HAP-1 (cell line): ENCODE data around the gene PHB1.

Experiments used
- DNase-seq, 2 experiments: peaks; one replicate each; pipeline ENCODE4 v3.0.0-alpha.2; 2016 to 2020; ENCODE audit warnings: low spot score in 2 of 2
- H3K27me3 ChIP-seq: fragments of 250-450 bp; sonication (Bioruptor Pico); 2 replicates; pipeline ENCODE4 v1.5.1; 2020; ENCODE audit warnings: low read depth, mild to moderate bottlenecking, moderate library complexity
- H3K36me3 ChIP-seq: fragments of 250-450 bp; sonication (Bioruptor Pico); replicated peaks from 2 replicates; pipeline ENCODE4 v1.5.1; 2020; ENCODE audit warnings: mild to moderate bottlenecking
- H3K4me1 ChIP-seq: fragments of 250-450 bp; sonication (Bioruptor Pico); 2 replicates; pipeline ENCODE4 v1.5.1; 2020; ENCODE audit warnings: mild to moderate bottlenecking
- H3K4me3 ChIP-seq: fragments of 250-450 bp; sonication (Bioruptor Pico); 2 replicates; pipeline ENCODE4 v1.5.1; 2020; ENCODE audit warnings: mild to moderate bottlenecking, moderate library complexity
- H3K9me3 ChIP-seq: fragments of 250-450 bp; sonication (Bioruptor Pico); 2 replicates; pipeline ENCODE4 v1.5.1; 2020; ENCODE audit warnings: mild to moderate bottlenecking, moderate library complexity
- in situ Hi-C: fragments of 300-500 bp; cut with MboI; formaldehyde crosslinking; loops from 3 replicates; pipeline ENCODE4 v1.14.3; 2020; ENCODE audit warnings: low sequenced_read_pairs, inconsistent platforms, mixed read lengths

Gene PHB1

DNA sequence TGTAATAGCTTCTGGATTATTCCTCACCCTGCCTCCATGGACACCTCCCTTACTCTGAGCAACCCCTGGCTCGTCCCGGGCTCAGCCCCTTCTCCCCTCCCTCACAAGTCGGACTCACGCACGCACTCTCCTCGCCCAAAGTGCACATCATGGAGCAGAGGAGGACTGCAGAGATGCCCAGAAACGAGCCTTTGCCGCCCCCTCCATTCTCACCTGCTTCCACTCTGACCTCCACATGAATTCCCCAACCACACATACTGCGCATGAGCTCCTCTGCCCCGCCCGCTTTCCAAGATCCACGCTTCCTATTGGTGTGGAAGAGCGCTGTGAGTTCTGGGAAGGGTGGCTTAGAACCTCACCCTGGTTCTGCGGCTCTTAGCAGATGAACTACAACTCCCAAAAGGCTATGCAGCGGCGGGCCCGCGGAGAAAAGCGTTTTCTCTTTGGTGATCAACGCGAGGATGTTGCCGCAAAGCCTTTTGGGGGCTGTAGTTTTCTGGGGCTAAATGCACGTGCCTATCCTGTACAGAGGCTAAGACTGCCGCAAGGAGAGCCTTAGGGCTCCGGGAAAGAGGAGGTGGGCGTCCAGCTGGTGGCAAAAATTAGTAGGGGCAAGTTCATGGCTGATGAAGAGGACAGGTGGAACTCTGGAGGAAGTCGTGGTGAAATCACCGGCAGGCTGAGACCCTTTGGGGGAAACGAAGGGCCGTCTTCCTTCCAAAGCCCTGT is at the start of gene PHB1:
Gene PHB1 (minus strand): TSS at position 261 of the 729 bp plus-strand sequence. CDS start 1,618 bp downstream, outside the sequence.
- Histone ChIP-seq H3K4me1 (peaks cover 5% of the 10 kb centered on the region; the same call in 1 of the 2 replicates), H3K27me3 (no peaks in the 10 kb centered on the region), H3K36me3 (peaks cover 32% of the 10 kb centered on the region), H3K4me3 (peak within 1 kb of the TSS; percentile 77), H3K9me3 (no peaks in the 10 kb centered on the region)
- in situ Hi-C loops = no loop called here
- DNase-seq = peak; percentile 97 to 99

DNA sequence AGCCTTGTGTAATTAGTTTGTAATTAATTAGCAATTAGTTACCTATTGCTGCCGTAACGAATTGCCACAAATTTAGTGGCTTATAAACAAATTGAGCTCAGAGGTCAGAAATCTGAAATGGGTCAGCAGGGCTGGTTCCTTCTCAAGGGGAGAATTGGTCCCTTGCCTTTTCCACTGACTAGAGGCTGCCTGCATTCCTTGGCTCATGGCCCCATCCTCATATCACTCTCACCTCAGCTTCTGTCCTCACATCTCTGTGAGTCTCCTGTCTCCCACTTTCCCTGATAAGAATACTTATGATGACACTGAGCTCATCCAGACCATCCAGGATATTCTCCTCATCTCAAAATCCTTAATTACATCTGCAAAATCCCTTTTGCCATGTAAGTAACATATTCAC is 49.4 kb upstream of the PHB1 start:
- peaks cover 30% of the 10 kb centered on the region for H3K27me3 ChIP-seq
- no peaks in the 10 kb centered on the region for H3K36me3 ChIP-seq
- in situ Hi-C loops = no loop called here
- H3K9me3 ChIP-seq = no peaks in the 10 kb centered on the region
- DNase-seq = no peak
- no peak overlapping the region for H3K4me3 ChIP-seq
- H3K4me1 ChIP-seq = no peaks in the 10 kb centered on the region

DNA sequence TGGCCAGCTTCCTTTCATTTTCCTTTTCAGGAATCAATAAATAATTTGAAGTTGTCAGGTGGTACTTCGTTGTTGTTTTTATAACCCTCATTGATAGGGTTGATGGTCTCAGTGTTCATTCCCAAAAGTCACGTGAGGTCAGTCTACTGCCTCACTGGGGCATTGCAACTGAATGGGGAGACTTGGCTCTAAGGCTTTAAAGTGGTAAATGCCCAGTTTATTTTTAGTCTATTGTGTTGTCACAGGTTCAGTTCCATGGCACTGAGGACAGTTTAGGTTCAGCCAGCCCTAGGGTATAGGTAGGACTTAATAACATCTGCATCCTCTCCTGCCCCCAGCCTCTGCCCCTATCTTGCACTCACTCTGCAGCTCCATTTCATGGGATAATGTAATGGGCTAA is 46.9 kb upstream of the PHB1 start:
- DNase-seq = no peak
- Histone ChIP-seq H3K4me1 (no peaks in the 10 kb centered on the region), H3K9me3 (no peaks in the 10 kb centered on the region), H3K27me3 (peaks cover 51% of the 10 kb centered on the region), H3K4me3 (no peak overlapping the region), H3K36me3 (no peaks in the 10 kb centered on the region)
- in situ Hi-C loops = no loop called here

DNA sequence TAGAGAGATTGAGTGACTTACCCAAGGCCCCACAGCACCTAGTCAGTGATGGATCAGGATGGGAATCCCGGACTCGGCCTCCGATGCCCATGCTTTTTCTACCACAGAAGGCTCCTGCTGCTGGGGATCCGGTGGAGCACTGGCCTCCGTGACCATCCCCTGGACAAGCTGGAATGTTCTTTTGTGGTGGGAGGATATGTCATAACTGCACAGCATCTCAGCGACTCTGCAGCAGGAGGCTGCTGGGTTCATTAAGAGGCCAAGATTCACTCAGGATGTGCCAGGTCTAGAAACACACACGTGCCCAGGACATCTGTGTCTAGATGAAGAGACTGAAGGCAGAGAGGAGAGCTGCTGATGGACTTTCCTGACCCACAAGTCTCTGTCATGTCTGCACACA is 45.7 kb upstream of the PHB1 start:
- H3K4me3 ChIP-seq = no peak overlapping the region
- no peak for DNase-seq
- H3K27me3 ChIP-seq = peaks cover 51% of the 10 kb centered on the region

DNA sequence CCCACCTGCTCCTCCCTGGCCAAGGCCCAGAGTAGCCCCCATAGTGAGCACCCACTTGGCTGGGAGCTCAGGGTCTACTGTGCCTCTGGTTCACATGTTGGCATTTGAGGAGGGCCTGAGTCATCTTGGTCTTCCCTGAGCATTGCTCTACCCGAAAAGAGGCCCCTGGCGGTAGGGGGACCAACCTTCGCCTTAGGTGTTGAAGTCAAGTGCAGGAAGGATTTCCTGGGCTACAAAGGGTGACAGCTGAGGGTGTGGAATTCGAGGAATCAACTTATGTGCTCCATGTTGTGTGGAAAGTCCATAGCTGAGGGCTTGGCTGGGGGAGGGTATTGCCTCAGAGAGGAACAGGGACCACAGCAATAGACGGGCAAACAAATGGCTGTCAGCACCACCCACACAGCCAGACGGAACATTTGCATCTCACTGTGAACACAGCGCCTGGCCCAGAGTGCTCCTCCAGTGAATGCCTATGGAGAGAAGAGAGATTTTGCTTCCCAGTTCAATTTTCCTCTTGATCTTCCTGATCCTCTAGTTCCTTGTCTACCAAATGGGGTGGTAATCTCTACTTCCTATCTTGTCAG is 44.8 kb upstream of the PHB1 start:
- H3K4me3 ChIP-seq = no peak overlapping the region
- in situ Hi-C loops = no loop called here
- H3K4me1 ChIP-seq = no peaks in the 10 kb centered on the region
- H3K36me3 ChIP-seq = no peaks in the 10 kb centered on the region
- H3K9me3 ChIP-seq = no peaks in the 10 kb centered on the region
- peaks cover 48% of the 10 kb centered on the region for H3K27me3 ChIP-seq
- DNase-seq = no peak

More for the DNA sequence above, 45.7 kb upstream of the PHB1 start:
- in situ Hi-C loops = no loop called here
- no peaks in the 10 kb centered on the region for H3K36me3 ChIP-seq
- H3K4me1 ChIP-seq = no peaks in the 10 kb centered on the region
- no peaks in the 10 kb centered on the region for H3K9me3 ChIP-seq

DNA sequence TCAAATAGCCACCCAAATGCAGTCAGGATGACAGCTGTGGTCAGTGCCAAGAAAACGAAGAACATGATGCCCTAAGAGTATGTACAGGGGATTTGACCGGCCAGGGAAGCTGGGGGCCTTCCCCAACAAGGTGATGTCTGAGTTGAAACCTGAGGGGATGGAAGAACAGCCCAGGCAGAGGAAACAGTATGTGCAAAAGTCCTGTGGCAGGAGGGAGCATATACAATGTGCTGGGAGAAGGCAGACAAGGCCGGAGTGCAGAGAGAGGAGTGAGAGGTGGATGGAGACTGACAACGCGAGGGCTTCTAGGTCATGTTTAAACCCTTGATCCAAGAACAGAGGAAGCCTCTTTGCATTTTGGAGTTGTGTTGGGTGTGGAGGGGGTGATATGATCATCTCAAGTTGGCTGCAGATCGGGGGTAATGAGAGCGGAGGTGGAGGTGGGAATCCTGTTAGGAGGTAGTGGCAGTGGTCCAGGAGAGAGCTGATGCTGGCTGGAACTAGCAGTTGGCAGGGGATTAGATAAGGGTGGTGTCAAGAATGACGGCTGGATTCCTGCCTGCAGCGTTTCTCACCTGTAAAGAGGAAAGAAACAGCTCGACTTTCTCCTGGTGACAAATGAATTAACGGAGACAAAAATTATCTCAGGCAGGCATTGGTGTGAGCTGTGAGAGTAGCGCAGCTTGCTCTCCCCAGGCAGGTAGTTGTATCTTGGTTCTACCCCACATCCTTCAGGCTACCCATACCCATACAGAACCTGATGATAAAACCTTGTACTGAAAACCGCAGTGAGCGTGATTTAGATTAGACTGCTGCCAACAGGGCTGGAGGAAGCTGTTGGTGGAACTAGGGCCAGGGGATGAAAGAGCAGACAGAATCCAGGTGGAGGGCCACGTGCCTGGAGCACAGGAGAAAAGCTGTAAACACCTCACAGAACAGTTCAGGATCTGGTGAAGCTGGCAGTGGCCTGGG is 43.2 kb upstream of the PHB1 start:
- Histone ChIP-seq H3K36me3 (no peaks in the 10 kb centered on the region), H3K9me3 (no peaks in the 10 kb centered on the region), H3K4me3 (no peak overlapping the region), H3K27me3 (peaks cover 48% of the 10 kb centered on the region), H3K4me1 (no peaks in the 10 kb centered on the region)
- in situ Hi-C loops = no loop called here
- no peak for DNase-seq

DNA sequence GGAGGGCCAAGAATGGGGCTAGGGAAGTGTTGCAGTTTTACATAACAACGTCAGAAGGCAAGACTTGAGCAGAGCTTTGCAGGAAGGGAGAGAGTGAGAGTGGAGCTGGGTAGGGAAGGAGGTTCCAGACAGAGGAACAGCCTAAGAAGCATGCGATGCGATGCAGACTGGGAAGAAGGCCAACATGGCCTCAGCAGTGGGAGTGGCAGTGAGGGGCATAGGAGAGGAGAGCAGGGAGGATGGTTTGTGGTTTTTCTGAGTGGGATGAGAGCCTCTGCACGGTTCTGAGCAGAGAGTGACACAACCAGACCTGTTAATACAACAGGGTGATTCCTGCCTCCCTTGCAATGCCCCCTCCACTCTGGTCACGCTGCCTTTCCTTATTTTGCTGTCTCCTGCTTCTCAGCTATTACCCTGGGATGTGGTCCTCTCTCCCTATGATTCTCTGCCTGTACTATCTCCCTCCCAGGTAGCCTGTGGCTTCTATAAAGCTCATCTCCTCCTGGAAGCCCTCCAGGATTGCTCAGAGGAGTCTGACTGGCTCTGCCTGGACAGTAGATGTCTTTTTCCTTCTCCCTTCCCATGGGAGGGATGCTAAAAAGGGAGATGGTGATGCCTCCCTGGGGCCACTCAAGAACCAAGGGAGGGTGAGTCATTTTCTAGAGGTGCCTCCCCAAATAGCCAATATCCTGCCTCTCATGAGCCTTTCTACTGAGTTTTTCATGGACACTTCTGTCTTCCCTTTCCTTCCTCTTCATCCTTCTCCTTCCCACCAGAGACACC is 41.7 kb upstream of the PHB1 start:
- DNase-seq = no peak
- Histone ChIP-seq H3K27me3 (peaks cover 44% of the 10 kb centered on the region), H3K4me1 (no peaks in the 10 kb centered on the region), H3K4me3 (no peak overlapping the region), H3K9me3 (no peaks in the 10 kb centered on the region), H3K36me3 (no peaks in the 10 kb centered on the region)
- in situ Hi-C loops = no loop called here

DNA sequence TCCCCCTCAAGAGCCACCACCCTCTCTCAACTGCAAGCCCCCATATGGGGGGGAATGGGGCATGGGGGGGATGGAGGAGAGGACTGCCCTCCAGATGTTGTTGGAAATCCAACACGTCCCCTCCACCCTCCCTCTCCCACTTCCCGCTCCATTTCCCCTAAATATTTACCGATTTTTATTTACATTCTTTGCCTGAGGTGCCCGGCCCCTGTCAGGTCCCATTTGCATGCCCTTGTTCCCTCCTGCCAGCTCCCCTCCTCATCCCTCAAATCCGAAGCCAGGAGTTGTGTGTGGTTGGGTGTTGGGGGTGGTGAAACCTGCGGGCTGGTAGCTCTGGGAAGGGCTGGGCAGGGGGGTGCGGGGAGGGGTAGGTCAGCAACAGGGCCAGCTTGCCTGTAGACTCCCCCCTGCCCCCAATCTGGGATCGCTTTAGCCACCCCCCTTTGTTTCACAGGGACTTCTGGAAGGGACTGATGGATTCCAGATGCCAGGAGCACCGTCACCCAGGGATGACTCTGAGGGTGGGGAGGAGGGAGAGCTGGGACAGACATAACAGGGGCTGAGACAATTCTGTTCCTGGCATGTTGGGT is 40.7 kb upstream of the PHB1 start:
- Histone ChIP-seq H3K36me3 (no peaks in the 10 kb centered on the region), H3K27me3 (peaks cover 34% of the 10 kb centered on the region), H3K4me3 (no peak overlapping the region), H3K4me1 (no peaks in the 10 kb centered on the region), H3K9me3 (no peaks in the 10 kb centered on the region)
- DNase-seq = no peak
- in situ Hi-C loops = no loop called here

DNA sequence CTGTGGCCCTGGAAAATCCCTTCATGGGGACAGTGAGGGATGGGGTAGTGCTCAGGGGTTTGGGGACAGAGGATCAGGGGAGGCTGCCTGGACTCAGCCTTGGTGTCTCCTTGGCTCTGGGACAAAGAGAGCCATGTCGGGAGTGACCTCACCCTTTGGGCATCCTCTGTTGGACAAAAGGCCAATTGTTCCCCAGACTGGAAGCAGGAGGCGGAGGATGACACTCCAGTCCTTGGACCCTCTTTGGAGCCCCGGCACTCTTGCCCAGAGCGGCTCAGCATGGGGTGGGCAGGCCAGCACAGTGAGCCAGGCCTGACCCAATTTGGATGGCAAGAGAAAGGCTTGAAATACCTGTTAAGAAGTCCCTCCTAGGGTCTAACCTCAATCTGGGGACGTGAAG is 39.4 kb upstream of the PHB1 start:
- H3K9me3 ChIP-seq = no peaks in the 10 kb centered on the region
- DNase-seq = no peak
- H3K4me3 ChIP-seq = no peak overlapping the region
- no peaks in the 10 kb centered on the region for H3K36me3 ChIP-seq
- H3K4me1 ChIP-seq = no peaks in the 10 kb centered on the region
- H3K27me3 ChIP-seq = peaks cover 21% of the 10 kb centered on the region
- in situ Hi-C loops = no loop called here

DNA sequence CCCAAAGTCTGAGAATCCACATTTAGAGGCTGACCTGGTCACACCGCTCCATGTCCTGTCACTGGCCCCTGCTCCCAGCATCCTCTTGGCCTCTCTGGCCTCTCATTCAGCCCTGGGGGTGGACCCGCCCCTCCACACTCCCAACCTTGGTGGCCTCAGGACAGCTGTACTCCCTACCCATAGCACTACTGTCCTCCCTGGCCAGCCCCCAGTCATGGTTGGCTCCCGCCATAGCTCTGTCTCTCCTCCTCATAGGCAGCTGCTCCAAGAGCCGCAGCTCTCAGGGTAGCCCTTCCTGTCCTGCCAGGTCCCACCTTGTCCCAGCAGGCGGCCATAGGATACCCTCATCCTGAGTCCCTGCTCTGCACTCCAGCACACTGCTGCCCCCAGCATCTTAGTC is 38.0 kb upstream of the PHB1 start:
- H3K9me3 ChIP-seq = no peaks in the 10 kb centered on the region
- no peak for DNase-seq
- H3K4me3 ChIP-seq = no peak overlapping the region
- no peaks in the 10 kb centered on the region for H3K4me1 ChIP-seq
- no peaks in the 10 kb centered on the region for H3K36me3 ChIP-seq
- in situ Hi-C loops = no loop called here
- peaks cover 10% of the 10 kb centered on the region for H3K27me3 ChIP-seq

DNA sequence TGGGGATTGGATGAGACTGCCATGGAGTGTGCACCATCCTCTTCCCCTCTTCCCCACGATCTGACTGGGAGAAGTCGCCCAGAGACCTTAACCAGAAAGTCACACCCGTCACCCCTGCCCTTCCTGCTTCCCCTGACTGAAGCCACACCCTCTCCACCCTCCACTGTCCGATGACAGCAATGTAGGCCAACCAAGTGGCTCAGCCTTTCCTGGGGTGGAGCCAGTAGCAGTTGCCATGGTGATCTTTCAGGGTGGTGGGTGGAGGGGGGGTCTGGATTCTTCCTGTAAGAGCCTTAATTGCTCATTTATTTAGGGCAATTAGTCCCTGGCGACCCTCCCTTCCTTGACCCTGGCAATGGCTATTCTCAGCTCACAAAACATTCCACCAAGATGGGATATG is 37.5 kb upstream of the PHB1 start:
- DNase-seq = no peak
- in situ Hi-C loops = no loop called here
- Histone ChIP-seq H3K27me3 (peaks cover 5% of the 10 kb centered on the region), H3K9me3 (no peaks in the 10 kb centered on the region), H3K36me3 (no peaks in the 10 kb centered on the region), H3K4me3 (no peak overlapping the region), H3K4me1 (no peaks in the 10 kb centered on the region)

DNA sequence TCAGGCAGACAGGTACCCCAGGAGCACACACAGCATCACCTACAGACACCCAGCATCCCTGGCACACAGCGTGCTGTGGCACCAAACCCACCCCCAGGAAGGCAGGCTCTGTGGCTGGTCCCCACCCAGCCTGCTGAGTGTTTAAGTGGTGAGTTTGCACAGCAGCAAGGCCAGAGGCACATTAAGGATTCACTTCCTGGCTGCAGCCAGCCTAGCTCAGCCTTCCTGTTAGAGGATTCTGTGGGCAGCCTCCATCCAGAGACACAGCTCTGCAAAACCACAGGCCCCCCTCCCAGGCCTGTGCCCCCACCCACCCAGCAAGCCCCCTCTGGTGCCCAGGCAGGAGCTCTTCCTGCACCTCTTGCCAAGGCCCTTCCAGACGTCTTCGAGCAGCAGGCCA is 36.1 kb upstream of the PHB1 start:
- no peak for DNase-seq
- no peaks in the 10 kb centered on the region for H3K4me1 ChIP-seq

DNA sequence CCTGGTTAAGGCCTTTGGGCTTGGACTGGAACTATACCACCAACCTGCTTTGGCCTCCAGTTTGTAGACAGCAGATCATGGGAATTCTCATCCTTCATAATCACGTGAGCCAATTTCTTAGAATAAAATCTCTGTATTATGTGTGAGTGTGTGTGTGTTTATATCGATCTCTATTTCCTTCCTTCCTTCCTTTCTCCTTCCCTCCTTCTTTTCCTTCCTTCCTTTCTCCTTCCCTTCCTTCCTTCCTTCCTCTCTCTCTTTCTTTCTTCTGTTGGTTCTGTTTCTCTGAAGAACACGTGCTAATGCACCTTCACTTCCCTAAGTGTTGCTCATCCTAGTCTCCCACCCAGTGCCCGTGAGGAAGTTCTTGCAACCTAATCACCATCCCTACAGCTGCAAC is 35.5 kb upstream of the PHB1 start:
- DNase-seq = no peak
- no peaks in the 10 kb centered on the region for H3K36me3 ChIP-seq

More for the DNA sequence above, 36.1 kb upstream of the PHB1 start:
- Histone ChIP-seq H3K4me3 (no peak overlapping the region), H3K27me3 (no peaks in the 10 kb centered on the region; the same call in 1 of the 2 replicates), H3K9me3 (no peaks in the 10 kb centered on the region), H3K36me3 (no peaks in the 10 kb centered on the region)
- in situ Hi-C loops = no loop called here

More for the DNA sequence above, 35.5 kb upstream of the PHB1 start:
- in situ Hi-C loops = no loop called here
- Histone ChIP-seq H3K9me3 (no peaks in the 10 kb centered on the region), H3K4me3 (no peak overlapping the region), H3K4me1 (no peaks in the 10 kb centered on the region), H3K27me3 (no peaks in the 10 kb centered on the region; the same call in 1 of the 2 replicates)
